ENCODE measurements around the gene PMFBP1.
"Not testable (repeated sequence)": the region's sequence is repeated elsewhere in the genome, so short reads cannot be mapped to it uniquely, and the experiment has no call there.

The PMFBP1 gene

DNA sequence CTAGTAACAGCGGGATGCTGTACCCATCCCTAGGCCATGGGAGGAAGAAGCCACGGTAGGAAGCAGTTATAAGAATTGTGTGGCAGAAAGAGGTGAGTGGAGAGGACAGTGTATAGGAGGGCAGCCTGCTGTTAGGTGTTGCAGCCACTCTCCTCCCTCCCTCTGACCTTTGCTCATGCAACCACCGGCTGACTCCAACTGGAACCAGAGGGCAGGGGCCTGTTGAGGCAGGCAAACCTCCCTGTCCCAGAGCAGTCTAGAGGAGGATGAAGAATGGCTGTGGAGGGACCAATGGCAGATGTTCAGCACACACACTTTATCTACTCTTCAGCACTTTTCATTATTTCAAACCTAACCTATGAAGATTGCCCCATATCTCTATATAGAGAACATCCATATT, 80.7 kb downstream of the PMFBP1 start:
- H3K9ac ChIP-seq (ENCODE audit: low read length): no peak overlapping the region
- no peak overlapping the region for H3K4me3 ChIP-seq (ENCODE audit: low read length)
- H3K27ac ChIP-seq (ENCODE audit: low read depth, low read length): no peak overlapping the region
- peaks cover 18% of the 10 kb centered on the region for H3K4me1 ChIP-seq (ENCODE audit: control insufficient read depth, insufficient read depth, low read length)
- peaks cover 18% of the 10 kb centered on the region for H3K36me3 ChIP-seq (ENCODE audit: control insufficient read depth, insufficient read depth, low read length)
- no peaks in the 10 kb centered on the region for H3K27me3 ChIP-seq (ENCODE audit: control insufficient read depth, insufficient read depth, low read length)

DNA sequence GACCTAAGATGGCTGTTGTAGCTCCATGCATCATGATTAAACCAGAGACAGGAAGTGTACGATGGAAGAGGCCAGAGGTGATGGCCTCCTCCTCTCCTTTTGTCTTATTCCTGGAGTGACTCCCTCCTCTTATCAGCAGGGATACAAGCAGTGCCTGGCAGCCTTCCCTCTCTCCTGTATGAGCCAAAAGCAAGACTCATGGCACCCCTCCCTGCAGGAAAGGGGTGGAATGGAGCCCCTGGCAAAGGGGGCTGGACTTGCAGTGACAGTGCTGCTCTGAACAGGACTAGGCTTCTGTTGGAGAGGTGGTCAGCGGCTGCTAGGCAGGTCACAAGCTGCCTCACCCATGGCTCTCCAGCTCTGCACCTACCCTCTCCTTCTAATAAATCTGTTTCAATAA, 87.0 kb downstream of the PMFBP1 start:
- no peaks in the 10 kb centered on the region for H3K27me3 ChIP-seq (ENCODE audit: control insufficient read depth, insufficient read depth, low read length)
- H3K9ac ChIP-seq (ENCODE audit: low read length): no peak overlapping the region
- no peaks in the 10 kb centered on the region for H3K4me1 ChIP-seq (ENCODE audit: control insufficient read depth, insufficient read depth, low read length)
- no peak overlapping the region for H3K4me3 ChIP-seq (ENCODE audit: low read length)
- no peak overlapping the region for H3K27ac ChIP-seq (ENCODE audit: low read depth, low read length)
- H3K36me3 ChIP-seq (ENCODE audit: control insufficient read depth, insufficient read depth, low read length): peaks cover 17% of the 10 kb centered on the region

DNA sequence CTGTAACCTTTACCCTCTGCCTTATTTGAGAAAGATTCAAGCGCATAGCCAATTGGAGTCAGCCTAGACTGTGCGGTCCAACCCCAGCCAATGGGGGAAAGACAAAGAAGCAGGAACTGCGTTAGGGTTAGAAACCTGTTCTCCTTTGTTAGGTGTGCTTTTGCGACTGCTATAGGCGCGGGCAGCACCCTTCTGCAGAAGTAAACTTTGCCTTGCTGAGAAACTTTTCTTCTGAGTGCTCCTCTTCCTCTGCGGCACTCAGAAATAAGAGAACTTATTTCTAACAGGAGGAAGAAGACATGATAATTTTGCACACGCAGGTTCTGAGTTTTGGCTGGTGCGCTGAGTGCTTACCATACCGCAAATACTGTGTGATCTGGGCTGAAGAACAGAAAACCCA, 87.5 kb downstream of the PMFBP1 start:
- Histone ChIP-seq H3K27ac (ENCODE audit: low read depth, low read length) (no peak overlapping the region), H3K36me3 (ENCODE audit: control insufficient read depth, insufficient read depth, low read length) (peaks cover 14% of the 10 kb centered on the region), H3K9ac (ENCODE audit: low read length) (no peak overlapping the region)

DNA sequence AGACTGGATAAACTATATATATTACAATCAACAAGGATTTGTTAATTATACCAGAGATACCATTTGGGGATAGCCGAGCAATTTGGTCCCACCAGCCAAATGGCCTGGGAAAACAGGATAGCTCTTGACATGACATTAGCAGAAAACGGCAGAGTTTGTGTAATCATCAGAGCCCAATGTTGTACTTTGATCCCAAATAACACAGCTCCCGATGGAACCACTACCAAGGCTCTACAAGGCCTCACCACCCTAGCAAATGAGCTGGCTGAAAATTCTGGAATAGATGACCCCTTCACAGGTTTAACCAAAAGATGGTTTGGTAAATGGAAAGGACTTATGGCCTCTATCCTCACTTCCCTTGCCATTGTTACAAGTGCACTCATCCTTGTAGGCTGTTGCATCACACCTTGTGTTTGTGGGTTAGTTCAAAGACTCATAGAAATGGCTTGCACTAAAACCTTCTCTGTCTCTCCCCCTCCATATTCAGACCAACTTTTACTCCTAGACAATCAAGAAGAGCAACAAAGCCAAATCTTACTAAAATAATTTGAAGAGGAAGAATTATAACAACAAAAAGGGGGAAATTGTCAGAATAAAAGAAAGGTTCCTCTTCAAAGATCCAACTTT, 88.1 kb downstream of the PMFBP1 start:
- no peak overlapping the region for H3K9ac ChIP-seq (ENCODE audit: low read length)
- no peak overlapping the region for H3K4me3 ChIP-seq (ENCODE audit: low read length)
- H3K27ac ChIP-seq (ENCODE audit: low read depth, low read length): no peak overlapping the region
- H3K27me3 ChIP-seq (ENCODE audit: control insufficient read depth, insufficient read depth, low read length): no peaks in the 10 kb centered on the region
- H3K4me1 ChIP-seq (ENCODE audit: control insufficient read depth, insufficient read depth, low read length): no peaks in the 10 kb centered on the region
- H3K36me3 ChIP-seq (ENCODE audit: control insufficient read depth, insufficient read depth, low read length): peaks cover 10% of the 10 kb centered on the region

More for the DNA sequence above, 87.5 kb downstream of the PMFBP1 start:
- no peaks in the 10 kb centered on the region for H3K27me3 ChIP-seq (ENCODE audit: control insufficient read depth, insufficient read depth, low read length)
- H3K4me3 ChIP-seq (ENCODE audit: low read length): no peak overlapping the region
- no peaks in the 10 kb centered on the region for H3K4me1 ChIP-seq (ENCODE audit: control insufficient read depth, insufficient read depth, low read length)

DNA sequence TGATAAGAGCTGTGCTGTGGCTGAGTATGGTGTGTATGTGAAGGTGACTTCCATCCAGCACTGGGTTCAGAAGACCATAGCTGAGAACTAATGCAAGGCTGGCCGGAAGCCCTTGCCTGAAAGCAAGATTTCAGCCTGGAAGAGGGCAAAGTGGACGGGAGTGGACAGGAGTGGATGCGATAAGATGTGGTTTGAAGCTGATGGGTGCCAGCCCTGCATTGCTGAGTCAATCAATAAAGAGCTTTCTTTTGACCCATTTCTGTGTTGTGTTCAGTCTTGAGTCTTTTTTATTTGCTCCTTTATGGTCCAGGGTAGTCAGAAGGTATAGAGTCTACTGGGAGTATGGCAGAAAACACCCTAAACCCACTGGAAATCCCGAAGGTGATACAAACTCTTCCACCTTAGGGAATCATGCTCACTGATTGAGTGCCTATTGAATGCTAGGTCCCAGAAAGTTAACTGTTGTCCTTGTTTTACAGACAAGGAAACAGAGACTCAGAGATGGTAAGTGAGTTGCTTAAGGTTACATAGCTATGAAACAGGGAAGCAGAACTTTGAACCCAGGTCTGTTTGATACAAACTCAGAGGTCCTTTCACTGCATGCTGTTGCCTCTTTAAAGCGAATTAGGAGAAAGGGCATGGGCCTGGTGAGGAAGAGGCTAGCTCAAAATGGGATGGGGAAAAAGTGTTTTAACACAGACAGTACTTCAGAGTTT, 94.8 kb downstream of the PMFBP1 start:
- not testable (repeated sequence) for H3K4me3 ChIP-seq (ENCODE audit: low read length); H3K9ac ChIP-seq (ENCODE audit: low read length); H3K27me3 ChIP-seq (ENCODE audit: control insufficient read depth, insufficient read depth, low read length); H3K36me3 ChIP-seq (ENCODE audit: control insufficient read depth, insufficient read depth, low read length); H3K4me1 ChIP-seq (ENCODE audit: control insufficient read depth, insufficient read depth, low read length); H3K27ac ChIP-seq (ENCODE audit: low read depth, low read length)

DNA sequence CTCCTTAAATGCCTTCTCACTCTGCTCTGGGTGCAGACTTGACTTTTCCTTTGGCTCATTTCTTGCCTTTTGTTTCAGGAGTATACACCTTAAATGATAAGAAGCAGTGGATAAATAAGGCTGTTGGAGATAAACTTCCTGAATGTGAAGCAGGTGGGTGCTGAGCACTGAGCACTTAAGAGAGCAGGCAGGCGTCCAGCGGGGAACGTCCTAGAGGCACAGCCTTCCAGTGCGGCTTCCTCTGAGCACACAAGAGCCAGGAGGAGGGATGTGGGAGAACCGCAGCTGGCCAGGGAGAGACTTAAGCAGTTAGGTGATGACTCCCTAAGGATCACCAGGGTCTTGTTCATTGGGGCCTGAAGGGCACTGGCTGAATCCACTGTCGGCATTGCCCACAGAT, 96.9 kb downstream of the PMFBP1 start:
- H3K27me3 ChIP-seq (ENCODE audit: control insufficient read depth, insufficient read depth, low read length); H3K36me3 ChIP-seq (ENCODE audit: control insufficient read depth, insufficient read depth, low read length); H3K4me1 ChIP-seq (ENCODE audit: control insufficient read depth, insufficient read depth, low read length); H3K9ac ChIP-seq (ENCODE audit: low read length); H3K27ac ChIP-seq (ENCODE audit: low read depth, low read length); H3K4me3 ChIP-seq (ENCODE audit: low read length): not testable (repeated sequence)

DNA sequence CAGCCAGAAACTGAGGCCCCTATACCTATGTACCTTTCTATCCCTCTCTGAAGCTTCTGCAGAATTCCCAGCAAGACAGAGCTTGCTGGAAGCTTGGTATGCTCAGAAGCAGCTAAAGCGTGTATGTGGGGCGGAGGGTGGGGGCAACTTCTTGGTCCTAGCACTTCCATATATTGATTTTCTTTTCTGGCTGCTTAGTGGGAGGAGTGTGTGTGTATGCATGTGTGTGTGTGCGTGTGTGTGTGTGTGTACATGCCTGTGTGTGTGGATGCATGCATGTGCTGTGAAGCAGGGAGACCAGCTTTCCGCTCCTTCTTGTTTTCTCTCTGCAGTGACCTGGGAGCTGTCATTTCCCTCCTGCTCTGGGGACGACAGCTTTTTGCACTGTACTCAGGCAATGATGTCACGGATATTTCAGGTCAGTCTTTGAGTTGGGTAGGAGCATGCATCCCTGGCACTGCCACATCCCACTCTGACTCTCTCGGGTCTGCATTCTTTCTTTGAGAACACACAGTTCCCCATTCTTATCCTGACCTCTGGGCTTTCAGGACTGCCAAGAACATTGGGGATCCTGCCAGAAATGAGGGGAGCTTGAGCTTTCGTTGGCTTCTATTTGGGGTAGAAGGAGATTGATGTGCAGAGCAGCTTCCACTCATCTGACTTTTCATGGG, 98.3 kb downstream of the PMFBP1 start:
- H3K9ac ChIP-seq (ENCODE audit: low read length): no peak overlapping the region
- H3K4me3 ChIP-seq (ENCODE audit: low read length): no peak overlapping the region
- H3K36me3 ChIP-seq (ENCODE audit: control insufficient read depth, insufficient read depth, low read length): no peaks in the 10 kb centered on the region
- H3K4me1 ChIP-seq (ENCODE audit: control insufficient read depth, insufficient read depth, low read length): no peaks in the 10 kb centered on the region
- H3K27ac ChIP-seq (ENCODE audit: low read depth, low read length): no peak overlapping the region
- no peaks in the 10 kb centered on the region for H3K27me3 ChIP-seq (ENCODE audit: control insufficient read depth, insufficient read depth, low read length)

DNA sequence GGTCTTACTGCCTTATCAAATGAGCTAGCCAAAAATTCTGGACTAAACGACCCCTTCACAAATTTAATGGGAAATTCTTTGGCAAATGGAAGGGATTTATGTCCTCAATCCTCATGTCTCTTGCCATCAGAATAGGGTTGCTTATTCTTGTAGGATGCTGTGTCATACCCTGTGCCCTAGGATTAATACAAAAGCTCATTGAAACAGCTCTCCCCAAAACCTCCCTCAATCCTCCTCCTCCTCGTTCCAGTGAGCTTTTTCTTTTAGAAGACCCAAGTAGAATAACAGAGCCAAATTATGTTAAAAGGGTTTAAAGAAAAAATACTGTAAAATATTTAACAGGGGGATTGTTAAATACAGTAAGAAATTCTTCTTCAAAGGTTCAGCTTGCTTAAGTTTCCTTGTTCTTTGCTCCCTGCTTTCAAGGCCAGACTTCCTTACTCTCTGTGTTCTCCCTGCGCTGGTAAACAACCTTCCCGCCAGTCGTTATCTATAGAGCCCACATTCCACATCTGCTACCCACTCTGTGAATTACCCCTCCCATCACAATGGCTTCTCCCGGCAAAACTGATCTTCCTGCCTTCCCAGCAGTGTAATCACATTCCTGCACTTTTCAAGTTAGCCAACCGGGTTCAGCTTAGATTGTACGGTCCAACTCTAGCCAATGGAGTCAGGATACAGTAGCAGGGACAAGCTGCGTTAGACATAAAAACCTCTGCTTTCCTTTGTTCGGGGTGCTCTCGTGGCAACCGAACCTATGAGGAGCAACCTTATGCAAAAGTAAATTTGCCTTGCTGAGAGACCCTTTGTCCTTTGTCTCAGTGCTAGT, 99.2 kb downstream of the PMFBP1 start:
- H3K9ac ChIP-seq (ENCODE audit: low read length): no peak overlapping the region
- no peak overlapping the region for H3K27ac ChIP-seq (ENCODE audit: low read depth, low read length)
- H3K27me3 ChIP-seq (ENCODE audit: control insufficient read depth, insufficient read depth, low read length): no peaks in the 10 kb centered on the region

More for the DNA sequence above, 99.2 kb downstream of the PMFBP1 start:
- no peaks in the 10 kb centered on the region for H3K36me3 ChIP-seq (ENCODE audit: control insufficient read depth, insufficient read depth, low read length)
- H3K4me3 ChIP-seq (ENCODE audit: low read length): no peak overlapping the region
- H3K4me1 ChIP-seq (ENCODE audit: control insufficient read depth, insufficient read depth, low read length): no peaks in the 10 kb centered on the region

All from rectal smooth muscle tissue (tissue), 1 donor.